Astrocyte of the spinal cord (primary cell): ENCODE data around the gene AMHR2.

Experiments used
- DNase-seq: peaks from one replicate; pipeline ENCODE4 v3.0.0; 2011; ENCODE audit warnings: low read depth, low spot score
- H3K4me3 ChIP-seq: 2 replicates; pipeline ENCODE4 v1.5.1; 2011; ENCODE audit warnings: low read depth, mild to moderate bottlenecking, low read length, moderate library complexity
- in situ Hi-C: cut with HindIII; loops from 2 replicates; pipeline ENCODE4 v1.10.0; 2017; ENCODE audit warnings: low sequenced_read_pairs
- TF ChIP-seq, protein P1 (sequence below): IDR thresholded peaks from 2 replicates; pipeline ENCODE4 v1.5.1; 2012; ENCODE audit warnings: low read depth, mild to moderate bottlenecking, low read length, inconsistent platforms

Gene AMHR2

DNA sequence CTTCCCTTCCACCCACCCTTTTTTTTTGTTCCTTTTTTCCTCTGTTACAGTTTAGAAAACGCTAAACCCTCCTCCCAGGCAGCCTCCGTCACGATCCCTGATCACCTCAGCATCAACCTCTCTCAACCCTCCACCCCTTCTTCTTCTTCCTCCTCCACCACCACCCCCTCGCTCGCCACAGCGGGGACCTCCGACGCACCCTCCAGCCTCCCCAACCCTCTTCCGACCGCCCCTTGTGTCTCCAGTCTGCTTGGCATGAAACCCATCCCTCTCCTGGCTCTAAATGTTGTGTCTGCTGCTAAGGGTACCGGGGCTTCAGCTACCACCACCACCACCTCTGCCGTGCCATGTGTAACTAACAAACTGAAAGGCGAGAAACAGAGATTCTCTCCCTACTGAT is 51.2 kb downstream of the AMHR2 start:
- in situ Hi-C loops: no loop called here
- no peak for DNase-seq
- TF ChIP-seq, protein P1, sequence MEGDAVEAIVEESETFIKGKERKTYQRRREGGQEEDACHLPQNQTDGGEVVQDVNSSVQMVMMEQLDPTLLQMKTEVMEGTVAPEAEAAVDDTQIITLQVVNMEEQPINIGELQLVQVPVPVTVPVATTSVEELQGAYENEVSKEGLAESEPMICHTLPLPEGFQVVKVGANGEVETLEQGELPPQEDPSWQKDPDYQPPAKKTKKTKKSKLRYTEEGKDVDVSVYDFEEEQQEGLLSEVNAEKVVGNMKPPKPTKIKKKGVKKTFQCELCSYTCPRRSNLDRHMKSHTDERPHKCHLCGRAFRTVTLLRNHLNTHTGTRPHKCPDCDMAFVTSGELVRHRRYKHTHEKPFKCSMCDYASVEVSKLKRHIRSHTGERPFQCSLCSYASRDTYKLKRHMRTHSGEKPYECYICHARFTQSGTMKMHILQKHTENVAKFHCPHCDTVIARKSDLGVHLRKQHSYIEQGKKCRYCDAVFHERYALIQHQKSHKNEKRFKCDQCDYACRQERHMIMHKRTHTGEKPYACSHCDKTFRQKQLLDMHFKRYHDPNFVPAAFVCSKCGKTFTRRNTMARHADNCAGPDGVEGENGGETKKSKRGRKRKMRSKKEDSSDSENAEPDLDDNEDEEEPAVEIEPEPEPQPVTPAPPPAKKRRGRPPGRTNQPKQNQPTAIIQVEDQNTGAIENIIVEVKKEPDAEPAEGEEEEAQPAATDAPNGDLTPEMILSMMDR: no peak
- no peak overlapping the region for H3K4me3 ChIP-seq

GRCh38 chr12:53476769-53477209 is 53.1 kb downstream of the AMHR2 start:
- TF ChIP-seq, protein P1: peak; percentile 40
- no peak overlapping the region for H3K4me3 ChIP-seq
- in situ Hi-C loops: no loop called here
- no peak for DNase-seq

DNA sequence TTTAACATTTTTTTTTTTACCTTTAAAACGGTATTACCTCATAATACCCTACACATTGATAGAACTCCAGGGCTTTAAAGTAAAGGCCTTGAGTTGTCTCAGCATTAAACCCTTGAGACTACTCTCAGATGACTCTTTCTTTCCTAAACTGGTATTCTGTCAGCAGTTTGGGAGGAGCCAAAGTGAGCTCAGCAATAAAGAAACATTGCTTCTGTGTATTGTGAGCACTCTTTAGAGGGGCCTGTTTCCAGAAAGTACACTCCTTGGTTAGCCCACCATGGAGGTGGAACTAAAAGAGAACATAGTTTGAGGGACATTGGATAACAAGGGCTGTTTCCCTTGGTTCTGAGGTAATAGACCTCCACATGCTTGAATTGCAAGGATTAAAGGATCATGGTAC is 55.2 kb downstream of the AMHR2 start:
- in situ Hi-C loops: no loop called here
- no peak for DNase-seq
- TF ChIP-seq, protein P1: no peak
- no peak overlapping the region for H3K4me3 ChIP-seq

- no peak for DNase-seq
- in situ Hi-C loops: no loop called here
- TF ChIP-seq, protein P1: no peak
- no peak overlapping the region for H3K4me3 ChIP-seq
These were observed 55.7 kb downstream of the AMHR2 start for GRCh38 chr12:53479331-53479730.

DNA sequence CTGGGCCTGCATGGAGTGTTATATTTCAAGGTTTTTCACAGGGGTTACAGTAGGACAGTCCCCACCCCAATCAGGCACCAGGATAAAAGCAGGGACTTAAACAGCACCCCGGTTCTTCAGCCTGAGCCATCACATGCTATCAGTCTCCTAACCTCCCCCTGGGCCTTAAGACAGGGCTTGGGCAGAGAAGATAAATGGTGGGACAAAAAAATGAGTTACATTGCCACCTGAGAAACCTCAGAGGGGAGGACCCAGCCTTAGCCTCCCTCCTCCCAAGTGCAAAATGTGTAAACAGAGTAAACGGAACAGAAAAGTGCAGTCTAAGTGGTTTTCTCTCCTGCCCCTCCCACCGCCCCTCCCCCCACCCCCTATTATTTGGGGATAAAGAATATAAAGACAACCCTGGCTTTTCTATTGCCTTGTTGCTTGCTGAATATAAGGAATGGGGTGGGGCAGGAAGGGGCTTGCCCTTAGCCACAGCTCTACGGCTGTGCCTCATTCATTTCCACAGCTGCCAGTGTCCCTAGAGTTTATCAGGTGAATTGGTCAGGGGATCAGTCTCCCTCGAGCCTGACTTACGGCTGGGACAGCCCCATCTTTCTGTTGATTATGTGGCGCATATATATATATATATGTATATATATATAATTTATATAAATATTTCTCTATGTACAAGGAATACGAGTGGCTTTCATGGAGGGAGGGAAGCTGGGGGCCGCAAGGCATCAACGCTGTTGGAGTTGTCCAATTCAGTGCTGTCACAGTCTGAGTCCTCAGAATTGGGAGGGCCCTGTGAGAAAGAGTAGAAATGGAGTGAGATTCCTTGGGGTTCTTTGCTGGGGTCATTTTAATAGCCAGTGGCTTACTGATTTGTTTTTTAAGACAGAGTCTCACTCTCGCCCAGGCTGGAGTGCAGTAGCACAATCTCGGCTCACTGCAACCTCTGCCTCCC is 57.1 kb downstream of the AMHR2 start:
- H3K4me3 ChIP-seq: no peak overlapping the region
- DNase-seq: no peak
- in situ Hi-C loops: no loop called here
- TF ChIP-seq, protein P1: no peak
